Kidney tubule cell (primary cell): ENCODE data around the gene ANXA5.

Experiments used
- DNase-seq: peaks from one replicate; pipeline ENCODE4 v3.0.0-alpha.2; 2018; ENCODE audit warnings: low spot score

Gene ANXA5

DNA sequence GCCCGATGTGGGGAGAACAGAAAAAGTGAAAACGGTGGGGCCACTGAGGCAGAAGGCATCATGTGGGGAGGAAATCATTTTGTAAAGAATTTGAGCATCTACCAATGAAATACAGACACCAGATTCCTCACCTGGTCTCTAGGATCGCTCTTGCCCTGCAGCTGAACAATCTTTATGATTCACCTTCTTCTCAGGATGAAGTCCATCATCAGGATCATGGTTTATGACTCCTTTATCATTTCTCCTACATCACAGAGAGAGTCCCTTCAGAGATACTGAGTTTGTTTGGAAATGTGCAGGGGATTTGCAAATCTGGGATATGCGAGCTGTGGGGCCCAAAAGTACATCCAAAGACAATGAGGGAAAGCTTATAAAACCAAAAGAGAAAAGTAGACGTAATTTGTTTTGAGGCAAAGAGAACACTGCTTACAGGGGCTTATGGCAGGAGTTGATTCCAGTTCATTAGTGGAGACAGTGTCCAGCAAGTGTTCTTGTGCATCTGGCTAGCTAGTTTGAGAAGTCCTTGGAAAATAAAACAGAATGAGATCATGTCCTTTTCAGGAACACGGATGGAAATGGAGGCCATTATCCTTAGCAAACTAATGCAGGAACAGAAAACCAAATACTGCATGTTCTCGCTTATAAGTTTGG is 15.3 kb upstream of the ANXA5 start:
- peak; percentile 45 for DNase-seq

DNA sequence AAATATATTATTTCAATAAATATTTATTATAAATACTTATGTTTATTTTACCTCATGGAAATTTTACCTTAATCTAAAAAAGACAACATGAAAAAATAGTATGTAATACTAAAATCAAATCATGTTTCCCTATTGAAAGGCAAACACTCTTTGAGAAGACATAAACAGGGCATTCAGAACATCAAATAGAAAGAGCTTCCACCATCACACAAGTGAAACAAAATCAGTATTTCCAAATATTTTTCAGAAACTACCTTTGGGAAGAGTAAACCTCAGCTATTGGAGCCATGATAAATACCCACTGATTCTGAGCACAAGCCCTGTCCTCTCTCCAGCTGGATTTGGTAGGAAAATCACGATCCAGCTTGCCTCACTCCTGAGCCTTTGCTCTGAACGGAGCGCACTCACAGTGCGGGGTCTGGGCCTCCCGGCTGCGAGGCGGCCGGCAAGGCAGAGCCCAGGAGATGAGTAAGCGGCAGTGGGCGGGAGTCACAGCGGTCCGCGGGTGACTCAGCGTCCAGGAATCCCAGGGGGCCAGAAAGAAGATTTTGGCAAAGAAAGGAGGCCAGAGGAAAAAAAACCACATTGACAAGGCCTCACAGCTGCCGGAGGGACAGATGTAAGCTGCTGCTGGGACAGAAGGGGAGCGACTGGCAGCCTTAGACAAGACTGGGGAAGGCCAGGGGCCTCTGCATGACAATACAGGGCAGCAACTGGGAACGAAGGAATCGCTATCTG is 14.7 kb upstream of the ANXA5 start:
- DNase-seq = peak; percentile 95

DNA sequence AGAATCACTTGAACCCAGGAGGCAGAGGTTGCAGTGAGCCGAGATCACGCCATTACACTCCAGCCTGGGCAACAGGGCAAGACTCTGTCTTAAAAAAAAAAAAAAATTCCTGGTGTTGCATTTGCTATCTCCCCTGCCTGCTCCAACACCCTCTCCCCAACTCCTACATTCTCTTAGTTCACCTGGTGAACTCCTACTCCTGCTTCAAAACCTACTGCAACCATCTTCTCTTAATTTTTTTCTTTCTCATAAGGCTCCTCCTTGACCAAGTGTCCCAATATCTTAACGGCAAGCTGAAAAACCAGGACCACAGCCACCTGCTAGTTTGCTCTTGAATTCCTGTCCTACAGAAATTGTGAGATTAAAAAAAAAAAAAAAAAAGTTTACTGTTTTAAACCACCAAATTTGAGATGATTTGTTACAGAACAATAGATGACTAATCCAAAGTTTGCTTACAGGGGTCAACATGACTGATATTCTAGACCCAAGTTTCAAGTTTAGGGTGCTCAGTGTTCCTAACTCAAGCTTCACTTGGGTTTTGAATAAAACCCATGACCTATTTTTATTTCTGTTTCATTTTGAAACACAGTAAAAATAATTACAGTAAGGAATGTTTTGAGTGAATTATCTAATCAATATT is 13.1 kb upstream of the ANXA5 start:
- DNase-seq = no peak

DNA sequence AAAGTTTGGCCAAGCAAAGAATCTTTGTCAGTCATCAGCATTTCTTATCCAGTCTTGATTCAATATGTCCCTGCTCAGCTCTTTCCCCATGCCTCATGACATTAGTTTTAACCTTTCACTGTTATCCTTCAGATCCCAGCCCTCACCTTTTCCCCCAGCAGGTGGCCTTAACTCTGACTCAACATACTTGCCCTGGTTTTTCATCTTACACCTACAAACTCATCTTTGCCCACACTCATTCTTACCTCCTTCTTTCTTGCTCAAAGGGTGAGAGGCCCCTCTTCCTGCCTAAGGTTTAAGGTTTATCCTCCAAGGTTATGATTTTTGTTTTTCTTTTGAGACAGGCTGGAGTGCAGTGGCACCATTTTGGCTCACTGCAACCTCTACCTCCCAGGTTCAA is 10.6 kb upstream of the ANXA5 start:
- no peak for DNase-seq

DNA sequence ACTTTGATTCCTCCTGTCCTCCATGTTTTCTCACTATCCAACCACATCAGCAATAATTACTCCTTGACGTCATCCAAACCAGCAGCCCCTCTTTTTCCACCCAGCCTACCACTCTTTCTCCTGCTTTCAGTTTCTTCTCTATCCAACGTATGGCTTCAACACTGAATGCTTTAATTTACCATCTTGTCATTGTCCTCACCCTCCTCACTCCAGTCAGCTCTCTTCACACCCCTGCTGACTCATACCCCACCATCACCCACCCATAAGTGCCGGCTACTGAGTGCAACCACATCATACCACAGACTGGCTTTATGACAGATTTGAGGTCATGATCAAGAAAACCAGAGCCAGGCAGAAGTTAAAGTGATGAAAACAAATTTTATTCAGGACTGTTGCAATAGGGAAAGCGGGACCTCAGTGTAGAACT is 9.8 kb upstream of the ANXA5 start:
- DNase-seq = peak; percentile 70

DNA sequence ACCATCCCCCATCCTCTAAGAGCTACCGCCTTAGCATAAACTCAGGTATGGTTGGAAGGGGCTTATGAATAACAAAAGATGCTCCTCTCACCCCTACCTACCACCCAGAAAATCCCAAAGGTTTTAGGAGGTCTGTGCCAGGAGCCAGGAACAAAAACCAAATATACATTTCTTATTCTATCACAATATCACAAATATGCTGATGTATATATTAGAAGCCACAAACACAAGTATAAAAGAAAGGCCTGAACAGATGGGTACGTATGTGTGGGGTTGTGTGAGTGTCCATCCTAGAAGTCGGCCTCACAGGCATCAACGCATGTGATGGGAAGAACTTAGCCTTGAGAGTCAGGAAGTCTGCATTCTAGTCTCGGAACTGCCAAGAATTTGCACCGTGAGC is 8.7 kb upstream of the ANXA5 start:
- DNase-seq = no peak

DNA sequence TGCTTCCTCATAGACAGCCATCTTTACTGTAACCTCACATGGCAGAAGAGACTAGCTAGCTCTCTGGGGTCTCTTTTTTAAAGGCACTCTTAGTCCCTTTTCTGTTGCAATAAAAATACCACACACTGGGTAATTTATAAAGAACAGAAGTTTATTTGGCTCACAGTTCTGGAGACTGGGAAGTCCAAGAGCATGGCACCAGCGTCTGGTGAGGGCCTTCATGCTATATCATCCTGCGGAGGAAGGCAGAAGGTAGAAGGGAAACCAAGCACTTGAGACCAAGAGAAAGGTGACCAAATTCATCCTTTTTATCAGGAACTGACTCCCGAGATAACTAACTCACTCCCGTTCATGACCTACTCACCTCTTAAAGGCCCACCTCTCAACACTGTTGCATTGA is 5.4 kb upstream of the ANXA5 start:
- no peak for DNase-seq

DNA sequence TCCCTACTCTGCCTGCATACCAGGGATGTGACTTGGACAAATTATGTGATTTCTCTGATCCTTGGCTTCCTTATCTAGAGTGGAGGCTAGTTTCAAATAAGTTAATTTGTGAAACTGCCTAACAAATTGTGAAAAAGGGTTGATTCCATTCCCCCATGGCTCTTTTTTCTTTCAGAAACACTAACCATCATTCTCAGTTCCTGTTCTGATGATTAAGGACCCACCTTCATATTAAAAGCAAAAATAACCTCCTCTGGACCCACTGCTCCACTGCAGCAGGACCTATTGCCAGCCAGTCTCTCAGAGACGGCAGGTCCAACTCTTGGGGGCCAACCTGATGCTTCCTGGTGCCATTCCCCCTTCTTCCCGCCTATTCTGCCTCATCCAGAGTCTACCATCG is 4.5 kb upstream of the ANXA5 start:
- DNase-seq = no peak

DNA sequence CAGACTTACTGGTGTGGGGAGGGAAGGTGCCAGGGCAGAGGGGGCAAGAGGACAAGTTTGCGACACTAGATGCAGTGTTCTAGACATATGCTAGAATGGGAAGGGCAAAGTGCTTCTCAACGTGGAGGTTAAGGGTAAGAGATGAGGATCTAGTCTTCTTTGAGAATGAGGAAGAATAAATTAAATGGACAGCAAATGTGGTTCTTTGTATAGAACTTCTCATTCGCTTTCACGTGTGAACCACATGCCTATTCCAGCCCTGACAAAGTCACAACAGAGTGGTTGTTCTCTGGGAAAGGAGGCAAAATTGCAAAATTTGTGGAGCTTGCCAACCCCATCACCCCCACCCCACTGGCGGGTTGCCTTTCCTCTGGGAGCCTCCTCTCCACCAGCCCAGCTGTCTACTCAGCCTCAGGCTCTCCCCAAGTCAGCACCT is 1.5 kb upstream of the ANXA5 start:
- no peak for DNase-seq

DNA sequence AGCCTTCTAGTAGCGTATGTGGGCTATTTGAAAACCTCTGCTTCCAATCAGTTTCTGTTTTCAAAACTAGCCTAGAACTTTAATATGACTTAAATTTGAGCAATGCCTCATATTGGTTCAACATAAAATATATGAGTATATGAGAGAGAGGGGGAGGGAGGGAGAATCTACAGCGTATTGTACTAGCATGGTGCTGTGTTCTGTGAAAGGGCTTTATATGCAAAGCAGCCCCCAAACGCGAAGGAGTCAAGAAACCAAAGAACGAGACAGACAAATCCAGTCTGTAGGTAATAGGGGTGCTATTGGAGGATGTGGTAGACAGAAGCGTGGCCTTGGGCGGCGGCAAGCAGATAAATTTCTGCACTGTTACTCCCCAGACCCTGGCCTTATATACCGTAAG is 784 bp upstream of the ANXA5 start:
- no peak for DNase-seq

DNA sequence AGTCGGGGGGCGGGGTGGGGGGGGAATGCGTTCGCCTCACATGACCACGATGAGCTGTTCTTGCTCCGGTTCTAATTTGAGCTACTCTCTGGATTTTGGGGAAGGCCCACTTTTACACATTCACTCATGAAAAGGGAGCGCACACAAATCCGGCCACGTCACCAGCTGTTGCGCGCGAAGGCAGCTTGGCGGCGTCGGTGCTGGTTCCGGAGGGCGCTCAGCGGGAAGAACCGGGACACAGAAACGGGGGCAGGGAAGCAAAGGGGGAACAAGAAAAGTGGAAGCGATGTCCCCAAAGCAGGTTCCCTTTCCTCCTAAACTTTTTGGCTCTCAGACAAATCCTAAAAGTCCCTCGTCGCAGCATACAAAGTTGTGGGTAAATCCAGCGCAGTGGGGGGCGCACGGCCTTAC is 605 bp downstream of the ANXA5 start:
- peak; percentile 82 for DNase-seq

DNA sequence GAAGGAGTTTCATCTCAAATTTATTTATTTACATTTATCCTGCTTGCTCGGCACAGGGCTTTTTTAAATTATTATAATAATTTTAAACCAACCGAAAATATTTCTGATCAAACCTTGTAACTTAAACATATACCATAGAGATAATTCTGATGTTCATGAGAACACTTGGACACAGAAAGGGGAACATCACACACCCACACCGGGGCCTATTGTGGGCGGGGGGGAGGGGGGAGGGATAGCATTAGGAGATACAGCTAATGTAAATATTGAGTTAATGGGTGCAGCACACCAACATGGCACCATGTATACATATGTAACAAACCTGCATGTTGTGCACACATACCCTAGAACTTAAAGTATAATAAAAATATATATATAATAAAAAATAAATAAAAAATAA is 2.9 kb downstream of the ANXA5 start:
- DNase-seq = no peak

DNA sequence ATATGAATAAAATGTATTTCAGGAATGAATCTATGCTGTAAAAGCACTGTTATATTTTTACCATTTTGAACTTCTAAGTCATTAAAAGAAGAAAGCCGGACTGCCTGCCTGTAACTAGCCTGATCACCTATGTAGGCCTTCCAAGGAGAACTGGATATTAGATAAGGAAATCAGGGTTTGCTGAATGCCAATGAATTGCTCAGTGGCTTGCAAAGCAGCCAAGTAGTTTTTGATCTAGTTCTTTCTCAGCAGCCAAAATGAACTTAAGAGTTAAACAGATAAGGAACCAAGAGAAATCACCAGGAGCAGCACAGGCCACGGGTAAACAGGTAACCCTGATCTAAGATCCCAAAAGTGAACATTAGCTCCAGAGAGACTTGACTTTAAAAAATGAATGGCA is 3.3 kb downstream of the ANXA5 start:
- no peak for DNase-seq

DNA sequence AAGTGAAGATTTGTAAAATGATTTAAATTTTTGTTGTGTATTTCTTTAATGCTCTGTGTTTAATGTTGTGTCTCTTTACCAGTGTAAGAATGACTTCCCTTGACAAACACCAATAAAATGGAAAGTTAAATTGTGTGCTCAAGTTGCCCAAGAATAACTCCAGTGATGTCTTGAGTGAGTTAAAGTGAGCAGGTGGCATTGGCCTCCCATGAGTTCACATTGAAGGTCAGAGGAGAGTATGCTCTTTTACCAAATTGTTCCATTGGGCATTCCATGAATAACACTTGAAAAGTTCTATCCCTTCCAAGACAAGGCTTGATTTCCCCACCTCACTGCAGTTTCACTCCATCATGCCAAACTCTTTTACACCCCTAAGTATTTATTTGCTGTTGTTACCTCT is 4.5 kb downstream of the ANXA5 start:
- DNase-seq = no peak

DNA sequence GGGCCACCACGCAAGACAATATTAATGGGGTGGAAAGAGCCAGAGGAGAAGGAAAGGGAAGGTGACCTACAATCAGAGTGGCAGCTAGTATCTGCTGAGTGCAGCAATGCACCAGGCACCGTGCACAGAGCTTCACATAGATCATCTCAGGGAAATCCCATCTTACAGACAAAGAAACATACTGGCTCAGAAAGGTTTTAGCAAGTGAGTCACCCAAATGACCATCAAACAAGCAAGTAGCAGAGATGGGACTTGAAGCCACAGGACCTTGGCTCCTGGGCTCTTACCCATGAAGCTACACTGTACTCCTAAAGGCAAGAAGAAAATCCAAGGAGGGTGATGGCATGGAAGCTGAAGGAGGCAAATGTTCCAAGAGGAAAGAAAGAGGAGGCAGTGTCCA is 6.8 kb downstream of the ANXA5 start:
- peak; percentile 88 for DNase-seq

DNA sequence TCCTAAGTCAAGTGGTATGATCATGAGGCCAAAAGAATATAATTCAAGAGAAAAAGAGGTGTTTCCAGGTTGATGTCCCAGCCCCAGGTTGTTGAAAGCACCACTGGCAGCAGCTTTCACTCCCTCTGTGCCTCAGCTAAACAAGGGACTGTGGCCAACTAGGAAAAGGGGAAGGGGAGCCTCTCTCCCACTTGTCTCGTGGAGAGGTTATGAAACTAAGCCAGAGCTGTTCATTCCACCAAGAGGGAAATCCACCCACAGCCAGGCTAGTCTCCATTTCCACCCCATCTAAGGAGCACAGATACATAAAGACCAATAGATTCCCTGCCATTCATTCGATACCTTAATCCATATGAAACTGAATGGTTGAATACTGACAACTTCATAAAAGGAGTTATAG is 8.1 kb downstream of the ANXA5 start:
- no peak for DNase-seq

DNA sequence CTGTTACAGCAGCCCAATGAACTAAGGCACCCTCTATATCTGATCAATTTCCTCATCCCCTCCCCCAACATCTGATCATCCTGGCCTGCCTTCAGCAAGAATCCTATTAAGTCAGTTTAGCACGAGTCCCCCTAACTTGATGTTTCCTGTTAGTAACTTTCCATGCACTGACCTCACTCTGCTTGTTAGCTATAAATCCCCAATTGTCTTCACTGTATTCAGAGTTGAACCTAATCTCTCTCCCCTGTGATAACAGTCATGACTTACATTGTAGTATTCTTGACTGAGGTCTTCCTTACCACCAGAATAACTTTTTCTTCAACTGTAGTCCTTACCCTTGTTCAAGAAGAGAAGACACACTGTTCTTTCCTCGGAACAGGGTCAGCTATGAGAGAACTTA is 8.5 kb downstream of the ANXA5 start:
- DNase-seq = no peak

DNA sequence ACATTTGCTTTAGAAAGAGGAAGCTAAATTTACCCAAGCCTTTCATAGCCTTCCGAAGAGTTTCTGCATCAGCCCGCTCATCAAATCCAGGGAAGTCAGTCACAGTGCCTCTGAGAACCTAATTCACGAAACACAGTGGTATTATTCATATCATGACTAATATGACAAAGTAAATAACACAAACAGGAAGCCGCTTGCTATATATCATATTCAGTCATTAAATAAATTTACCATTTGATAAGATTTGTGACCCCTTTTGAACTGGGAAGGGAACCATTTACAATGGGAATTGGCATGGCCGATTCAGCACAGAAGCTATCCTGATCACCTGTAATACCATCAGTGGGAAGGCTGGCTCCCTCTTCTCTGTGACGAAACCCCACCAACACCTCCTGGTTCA is 10.5 kb downstream of the ANXA5 start:
- no peak for DNase-seq

DNA sequence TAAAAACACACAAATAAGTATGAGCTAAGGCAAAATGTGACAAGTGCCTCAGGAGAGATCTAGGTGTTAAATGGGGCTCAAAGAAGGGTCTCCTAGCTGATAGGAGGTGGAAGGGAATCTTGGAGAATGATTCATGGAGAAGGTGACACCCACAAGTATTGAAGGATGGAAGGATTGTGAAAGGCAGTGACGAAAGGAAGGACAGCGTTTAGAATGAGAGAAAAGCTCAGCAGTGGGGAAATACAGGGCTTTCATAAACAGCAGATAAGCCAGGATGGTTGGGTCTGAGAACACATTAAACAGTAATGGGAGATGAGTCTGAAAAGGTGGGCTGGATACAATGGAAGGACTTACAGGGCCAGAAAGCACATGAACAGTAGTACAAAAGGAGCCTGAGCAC is 11.5 kb downstream of the ANXA5 start:
- DNase-seq = no peak

DNA sequence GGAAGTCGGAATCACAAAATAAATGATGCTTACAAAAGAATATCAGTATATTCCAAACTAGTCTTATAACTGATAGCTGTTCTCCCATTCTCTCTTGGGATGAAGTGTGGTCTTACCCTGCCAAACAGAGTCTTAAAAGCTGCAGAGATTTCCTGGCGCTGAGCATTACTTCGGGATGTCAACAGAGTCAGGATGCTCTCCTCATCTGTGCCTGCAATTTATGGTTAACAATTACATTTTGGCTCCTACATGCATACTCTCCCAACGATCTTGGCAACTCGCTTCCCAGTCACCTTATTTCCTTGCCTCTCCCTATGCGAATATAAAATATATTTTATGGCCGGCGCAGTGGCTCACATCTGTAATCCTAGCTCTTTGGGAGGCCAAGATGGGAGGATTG is 12.2 kb downstream of the ANXA5 start:
- DNase-seq = no peak

DNA sequence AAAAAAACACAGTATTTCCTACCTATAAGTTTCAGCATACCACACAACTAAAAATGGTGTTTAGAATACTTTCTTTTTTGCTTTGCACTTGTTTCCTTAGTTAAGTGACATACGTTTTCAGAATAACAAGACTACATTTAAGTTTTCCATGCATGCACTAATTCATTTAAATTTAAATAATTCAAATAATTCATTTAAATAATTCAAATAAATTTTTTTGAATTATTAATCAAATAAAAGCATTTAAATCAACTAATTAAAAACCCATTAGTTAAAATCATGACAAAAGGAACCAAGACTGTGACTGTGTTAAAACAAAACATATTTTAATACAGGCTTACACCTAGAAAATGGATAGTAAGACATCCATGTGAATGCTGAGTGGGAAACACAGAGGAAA is 12.8 kb downstream of the ANXA5 start:
- no peak for DNase-seq

DNA sequence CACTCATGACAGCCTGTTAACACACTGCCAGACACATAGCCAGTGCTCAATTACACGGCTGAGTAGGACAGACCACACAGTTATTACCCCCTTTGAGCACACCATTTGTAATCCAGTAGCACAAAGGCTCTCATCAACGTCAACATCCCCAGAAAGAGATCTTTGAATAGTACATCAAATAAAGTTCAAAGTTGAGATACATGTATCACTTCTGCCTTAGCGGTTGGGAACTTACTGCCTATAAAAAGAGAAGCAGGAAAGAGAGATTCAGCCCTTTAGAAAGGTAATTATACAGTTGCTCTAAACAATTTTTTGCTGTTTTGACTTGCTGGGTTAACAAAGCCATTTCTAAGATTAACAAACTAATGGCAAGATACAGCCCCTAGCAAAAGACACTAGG is 16.2 kb downstream of the ANXA5 start:
- DNase-seq = no peak

DNA sequence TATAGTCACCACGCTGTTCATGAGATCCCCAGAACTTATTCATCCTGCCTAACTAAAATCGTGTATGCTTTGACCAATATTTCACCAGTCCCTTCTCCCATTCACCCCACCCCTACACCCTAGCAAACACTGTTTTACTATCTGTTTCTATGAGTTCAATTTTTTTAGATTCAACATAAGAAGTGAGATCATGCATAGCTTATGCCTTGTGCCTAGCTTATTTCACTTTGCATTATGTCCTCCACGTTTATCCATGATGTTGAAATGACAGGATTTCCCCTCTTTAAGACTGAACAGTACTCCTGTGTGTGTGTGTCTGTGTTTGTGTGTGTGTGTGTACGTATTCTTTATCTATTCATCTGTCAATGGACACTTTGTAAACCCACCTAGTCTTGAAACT is 16.8 kb downstream of the ANXA5 start:
- DNase-seq = no peak

DNA sequence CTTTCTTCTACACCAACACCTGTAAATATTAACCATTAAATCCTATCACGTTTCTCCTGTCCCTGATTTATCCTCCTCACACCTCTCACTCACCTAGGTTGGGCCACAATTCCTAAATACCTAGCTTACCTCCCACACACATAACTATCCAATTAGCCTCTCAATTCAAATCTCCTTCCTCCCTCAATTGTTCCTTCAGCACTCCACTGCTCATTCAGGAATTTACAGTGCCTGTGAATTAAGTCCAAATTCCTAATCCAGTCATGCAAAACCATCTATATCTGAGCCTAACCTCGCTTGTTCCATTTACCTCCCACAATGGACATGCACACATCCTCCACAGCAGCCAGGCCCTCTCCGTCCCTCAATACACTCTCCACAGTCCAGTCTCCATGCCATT is 17.5 kb downstream of the ANXA5 start:
- DNase-seq = peak; percentile 76
